ENCODE measurements around the gene C19orf33.
"Not testable (repeated sequence)": the region's sequence is repeated elsewhere in the genome, so short reads cannot be mapped to it uniquely, and the experiment has no call there.

Gene C19orf33

GRCh38 chr19:38303517-38304351, at the start of gene C19orf33:
TSS of gene C19orf33 (plus strand) at chr19:38304251. CDS start at chr19:38304262, 11 bp downstream.
- TF ChIP-seq CTCF (IDR thresholded peaks at IDR 0.05; ENCODE audit: control insufficient read depth, extremely low read depth, insufficient read depth) = no peak
- H3K4me3 ChIP-seq (ENCODE audit: low read depth, low read length) = no peak within 1 kb of the TSS
- no peak for DNase-seq (ENCODE audit: low read depth)

DNA sequence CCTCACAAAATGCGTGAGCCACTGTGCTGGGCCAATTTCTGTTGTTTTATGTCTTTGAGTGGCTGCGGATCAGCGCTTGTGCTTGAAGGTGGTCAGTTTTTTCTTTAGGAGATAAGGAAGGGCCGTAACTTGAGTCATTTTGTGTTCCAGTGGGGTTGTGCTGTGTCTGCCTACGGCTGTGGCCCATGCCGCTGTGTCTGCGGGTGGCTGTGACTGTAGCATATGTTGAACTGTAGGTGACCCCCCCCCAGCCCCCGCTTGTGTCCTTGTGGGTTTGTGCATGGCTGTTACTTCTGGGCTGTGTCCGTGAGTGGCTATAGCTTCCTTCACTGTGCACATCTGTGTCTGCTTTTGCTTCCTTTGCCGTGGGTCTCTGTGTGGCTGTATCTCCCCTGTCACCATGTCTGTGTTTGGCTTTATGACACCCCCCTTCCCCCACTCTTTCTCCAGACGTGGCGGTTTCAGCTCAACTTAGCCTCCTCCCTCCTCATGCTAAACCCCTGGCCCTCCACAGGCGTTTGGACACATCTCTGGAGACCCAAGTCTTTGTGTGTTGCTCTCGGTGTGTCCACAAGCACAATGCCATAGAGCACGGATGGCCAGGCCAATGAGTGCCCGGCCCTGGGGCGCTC, 48.6 kb upstream of the C19orf33 start:
- H3K4me3 ChIP-seq (ENCODE audit: low read depth, low read length) = no peak overlapping the region
- TF ChIP-seq CTCF (IDR thresholded peaks at IDR 0.05; ENCODE audit: control insufficient read depth, extremely low read depth, insufficient read depth) = no peak
- DNase-seq (ENCODE audit: low read depth) = no peak

DNA sequence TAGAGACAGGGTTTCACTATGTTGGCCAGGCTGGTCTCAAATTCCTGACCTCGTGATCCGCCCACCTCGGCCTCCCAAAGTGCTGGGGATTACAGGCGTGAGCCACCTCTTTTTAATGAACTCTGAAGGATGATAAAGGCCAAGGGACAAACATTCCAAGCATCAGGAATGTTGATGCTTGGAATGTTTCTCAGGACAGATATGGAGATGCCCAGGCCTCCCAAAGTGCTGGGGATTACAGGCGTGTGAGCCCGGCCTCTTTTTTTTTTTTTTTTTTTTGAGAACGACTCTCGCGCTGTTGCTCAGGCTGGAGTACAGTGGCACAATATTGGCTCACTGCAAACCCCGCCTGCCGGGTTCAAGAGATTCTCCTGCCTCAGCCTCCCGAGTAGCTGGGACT, 42.1 kb upstream of the C19orf33 start:
- not testable (repeated sequence) for DNase-seq (ENCODE audit: low read depth); H3K4me3 ChIP-seq (ENCODE audit: low read depth, low read length)

DNA sequence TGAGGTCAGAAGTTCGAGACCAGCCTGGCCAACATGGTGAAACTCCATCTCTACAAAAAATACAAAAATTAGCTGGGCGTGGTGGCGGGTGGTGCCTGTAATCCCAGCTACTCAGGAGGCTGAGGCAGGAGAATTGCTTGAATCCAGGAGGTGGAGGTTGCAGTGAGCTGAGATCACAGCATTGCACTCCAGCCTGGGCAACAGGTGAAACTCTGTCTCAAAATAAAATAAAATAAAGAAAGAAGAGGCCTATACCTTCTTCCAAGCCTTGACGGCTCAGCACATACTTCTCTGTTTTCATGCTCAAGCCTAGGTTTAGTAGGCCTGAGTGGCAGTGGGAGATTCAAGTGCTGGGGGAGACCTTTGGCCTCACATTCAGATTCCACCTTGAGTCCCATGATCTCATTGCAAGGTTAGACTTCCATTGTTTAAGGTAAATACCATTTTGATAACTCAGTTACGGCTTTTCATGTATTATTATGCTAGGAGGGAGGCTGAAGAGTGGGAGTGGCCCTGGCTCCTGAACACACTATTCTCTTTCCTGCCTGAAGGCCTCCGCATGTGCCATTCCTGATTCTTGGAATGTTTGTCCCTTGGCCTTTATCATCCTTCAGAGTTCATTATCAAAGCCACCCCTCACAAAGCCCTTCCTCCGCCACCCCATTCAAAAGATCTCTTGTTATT, 41.3 kb upstream of the C19orf33 start:
- H3K4me3 ChIP-seq (ENCODE audit: low read depth, low read length) = no peak overlapping the region
- no peak for TF ChIP-seq CTCF (IDR thresholded peaks at IDR 0.05; ENCODE audit: control insufficient read depth, extremely low read depth, insufficient read depth)
- DNase-seq (ENCODE audit: low read depth) = no peak

DNA sequence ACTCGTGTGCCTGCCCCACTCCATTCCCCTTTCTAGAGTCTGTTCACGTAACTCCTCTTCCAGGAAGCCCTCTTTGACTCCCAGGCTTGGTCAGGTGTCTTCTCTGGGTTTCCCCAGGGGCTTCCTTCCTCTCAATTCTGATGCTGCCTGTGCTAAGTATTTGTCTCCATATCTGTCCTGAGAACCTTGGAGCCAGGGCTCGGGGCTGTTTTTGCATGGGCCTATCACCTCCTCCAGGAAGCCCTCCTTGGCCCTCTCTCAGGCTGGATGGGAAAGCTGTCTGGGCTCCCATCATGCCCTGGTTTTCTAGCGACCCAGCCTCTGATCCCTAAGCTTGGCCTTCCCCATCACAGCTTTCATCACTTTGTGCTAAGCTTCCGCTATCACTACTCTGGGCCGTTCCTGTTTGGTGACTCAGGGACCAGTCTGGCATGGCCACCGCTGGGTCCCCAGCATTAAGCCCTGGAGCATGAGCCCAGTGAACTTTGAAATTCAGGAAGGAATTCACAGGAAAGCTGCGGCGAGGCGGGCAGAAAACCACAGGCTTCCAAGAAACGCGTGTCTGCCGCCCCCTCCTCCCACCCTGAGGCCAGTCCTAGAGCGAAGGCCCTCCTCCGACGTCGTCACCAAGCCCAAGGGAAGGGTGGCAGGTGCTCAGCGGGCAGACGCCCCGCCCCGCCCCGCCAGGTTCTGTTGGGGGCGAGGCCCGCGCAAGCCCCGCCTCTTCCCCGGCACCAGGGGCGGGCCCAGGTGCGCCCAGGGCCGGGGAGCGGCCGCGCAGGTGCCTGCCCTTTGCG, 40.2 kb upstream of the C19orf33 start:
- no peak for DNase-seq (ENCODE audit: low read depth)
- no peak for TF ChIP-seq CTCF (IDR thresholded peaks at IDR 0.05; ENCODE audit: control insufficient read depth, extremely low read depth, insufficient read depth)
- H3K4me3 ChIP-seq (ENCODE audit: low read depth, low read length) = peak overlapping the region; percentile 77

DNA sequence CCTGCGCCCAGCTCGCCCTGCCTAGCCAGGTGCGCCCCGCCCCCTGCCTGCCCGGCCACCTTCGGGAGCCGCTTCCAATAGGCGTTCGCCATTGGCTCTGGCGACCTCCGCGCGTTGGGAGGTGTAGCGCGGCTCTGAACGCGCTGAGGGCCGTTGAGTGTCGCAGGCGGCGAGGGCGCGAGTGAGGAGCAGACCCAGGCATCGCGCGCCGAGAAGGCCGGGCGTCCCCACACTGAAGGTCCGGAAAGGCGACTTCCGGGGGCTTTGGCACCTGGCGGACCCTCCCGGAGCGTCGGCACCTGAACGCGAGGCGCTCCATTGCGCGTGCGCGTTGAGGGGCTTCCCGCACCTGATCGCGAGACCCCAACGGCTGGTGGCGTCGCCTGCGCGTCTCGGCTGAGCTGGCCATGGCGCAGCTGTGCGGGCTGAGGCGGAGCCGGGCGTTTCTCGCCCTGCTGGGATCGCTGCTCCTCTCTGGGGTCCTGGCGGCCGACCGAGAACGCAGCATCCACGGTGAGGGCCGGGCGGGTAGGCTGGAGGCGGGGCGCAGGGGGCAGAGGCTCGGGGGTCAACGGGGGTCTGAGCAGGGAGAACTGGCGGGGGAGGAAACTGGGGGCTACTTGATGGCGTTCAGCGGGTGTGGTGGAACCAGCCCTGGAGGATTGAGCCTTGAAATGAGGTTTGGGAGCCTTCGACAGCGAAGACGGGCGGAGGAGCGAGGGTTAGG, 39.4 kb upstream of the C19orf33 start, which contains the start of gene SPINT2:
Gene SPINT2, plus strand, starts transcription at position 88 of the 727 bp plus-strand sequence. Its CDS starts 320 bp downstream, at position 408.
- TF ChIP-seq CTCF (IDR thresholded peaks at IDR 0.05; ENCODE audit: control insufficient read depth, extremely low read depth, insufficient read depth) = peak; percentile 1; the same call in 1 of the 2 replicates
- DNase-seq (ENCODE audit: low read depth) = peak; percentile 81
- peak within 1 kb of the TSS; percentile 77 for H3K4me3 ChIP-seq (ENCODE audit: low read depth, low read length)
